Activated B cell treated with CpG ODN at 0.5 μM for 24 hours (primary cell): Measurements from ENCODE around the gene ECT2L. TPM values are rescaled to one million over a fixed set of nuclear protein-coding genes. Genes with fewer than 3 reads are reported as not detected.

Experiments used
- ATAC-seq: fragments of 200-7000 bp; cut with Tn5 transposase; one replicate; pipeline ENCODE4 v1.10.0; 2021; ENCODE audit warnings: low read depth, mild to moderate bottlenecking, moderate library complexity
- CTCF ChIA-PET: fragments of 350-600 bp; sonication (Branson Sonifier 250); formaldehyde crosslinking; loops from one replicate; lab custom pipeline; 2021; ENCODE audit warnings: antibody characterized with exemption; lab: Charles Lee
- POLR2A ChIA-PET: fragments of 350-600 bp; sonication (Branson Sonifier 250); formaldehyde crosslinking; loops from one replicate; lab custom pipeline; 2021; ENCODE audit warnings: antibody characterized with exemption; lab: Charles Lee
- DNase-seq: peaks from one replicate; pipeline ENCODE4 v3.0.0; 2022
- H3K27ac Mint-ChIP-seq: one replicate; pipeline ENCODE4 v1.8.0; 2020; ENCODE audit warnings: mixed read lengths
- H3K27me3 Mint-ChIP-seq: one replicate; pipeline ENCODE4 v1.8.0; 2021; ENCODE audit warnings: mixed read lengths
- H3K36me3 Mint-ChIP-seq: one replicate; pipeline ENCODE4 v1.8.0; 2021; ENCODE audit warnings: low read depth, mixed read lengths
- H3K4me1 Mint-ChIP-seq: one replicate; pipeline ENCODE4 v1.8.0; 2021; ENCODE audit warnings: mixed read lengths
- H3K4me3 Mint-ChIP-seq: one replicate; pipeline ENCODE4 v1.8.0; 2020; ENCODE audit warnings: mild to moderate bottlenecking, mixed read lengths
- H3K9me3 Mint-ChIP-seq: one replicate; pipeline ENCODE4 v1.8.0; 2020; ENCODE audit warnings: mixed read lengths
- intact Hi-C: fragments of 100-400 bp; cut with micrococcal nuclease; formaldehyde crosslinking; loops from one replicate; pipeline ENCODE4 v1.15.1; 2024
- total RNA-seq: library from RNA; stranded (reverse); gene quantifications from 2 replicates; pipeline ENCODE4 v1.2.3, GENCODE V29; 2022
- TF ChIP-seq, protein P1 (sequence below): fragments of 200-600 bp; IDR thresholded peaks from one replicate; pipeline ENCODE4 v1.8.0; 2022; ENCODE audit warnings: antibody characterized with exemption, mild to moderate bottlenecking

The ECT2L gene
- total RNA-seq, 1 donor from 2014 or later = not detected

DNA sequence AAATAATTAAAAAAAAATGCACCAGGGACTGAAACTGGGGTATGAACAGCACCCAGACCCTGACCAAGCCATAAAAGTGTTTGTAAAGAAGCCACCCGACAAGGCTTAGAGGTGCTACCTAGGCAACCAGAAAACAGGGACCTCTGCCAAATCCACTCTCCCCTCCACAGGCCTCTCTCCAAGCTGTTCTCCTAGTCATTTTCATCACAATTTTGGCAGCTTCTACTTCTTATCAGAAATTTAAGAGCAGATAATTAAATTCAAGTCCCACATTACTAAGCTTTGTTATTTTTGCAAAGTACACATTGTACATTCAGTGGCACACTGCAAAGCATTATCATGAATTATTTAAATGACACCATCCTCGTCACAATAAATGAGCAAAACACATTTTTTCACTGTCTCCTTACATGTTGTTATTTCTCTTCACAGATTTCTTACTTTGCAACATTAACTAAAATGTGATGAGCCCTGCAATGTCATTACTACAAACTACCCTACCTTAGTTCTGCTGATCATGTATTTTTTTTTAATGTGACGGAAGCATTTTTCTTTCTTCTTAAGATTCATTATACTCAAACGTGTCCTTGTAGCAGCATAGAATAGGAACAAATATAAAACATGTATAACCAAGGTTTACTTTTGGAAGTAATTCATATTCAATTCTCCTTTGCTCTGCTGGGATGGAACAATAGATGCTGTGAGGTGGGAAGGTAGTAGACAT, 38.1 kb downstream of the ECT2L start:
- DNase-seq (no peak), ATAC-seq (no peak)
- no peak overlapping the region for H3K27ac Mint-ChIP-seq
- CTCF ChIA-PET = no interaction called here
- H3K27me3 Mint-ChIP-seq = no peaks in the 10 kb centered on the region
- POLR2A ChIA-PET = no interaction called here
- intact Hi-C loops = no loop called here
- H3K4me1 Mint-ChIP-seq = no peaks in the 10 kb centered on the region
- no peaks in the 10 kb centered on the region for H3K36me3 Mint-ChIP-seq
- TF ChIP-seq, protein P1, sequence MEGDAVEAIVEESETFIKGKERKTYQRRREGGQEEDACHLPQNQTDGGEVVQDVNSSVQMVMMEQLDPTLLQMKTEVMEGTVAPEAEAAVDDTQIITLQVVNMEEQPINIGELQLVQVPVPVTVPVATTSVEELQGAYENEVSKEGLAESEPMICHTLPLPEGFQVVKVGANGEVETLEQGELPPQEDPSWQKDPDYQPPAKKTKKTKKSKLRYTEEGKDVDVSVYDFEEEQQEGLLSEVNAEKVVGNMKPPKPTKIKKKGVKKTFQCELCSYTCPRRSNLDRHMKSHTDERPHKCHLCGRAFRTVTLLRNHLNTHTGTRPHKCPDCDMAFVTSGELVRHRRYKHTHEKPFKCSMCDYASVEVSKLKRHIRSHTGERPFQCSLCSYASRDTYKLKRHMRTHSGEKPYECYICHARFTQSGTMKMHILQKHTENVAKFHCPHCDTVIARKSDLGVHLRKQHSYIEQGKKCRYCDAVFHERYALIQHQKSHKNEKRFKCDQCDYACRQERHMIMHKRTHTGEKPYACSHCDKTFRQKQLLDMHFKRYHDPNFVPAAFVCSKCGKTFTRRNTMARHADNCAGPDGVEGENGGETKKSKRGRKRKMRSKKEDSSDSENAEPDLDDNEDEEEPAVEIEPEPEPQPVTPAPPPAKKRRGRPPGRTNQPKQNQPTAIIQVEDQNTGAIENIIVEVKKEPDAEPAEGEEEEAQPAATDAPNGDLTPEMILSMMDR = no peak
- H3K9me3 Mint-ChIP-seq = no peaks in the 10 kb centered on the region
- no peak overlapping the region for H3K4me3 Mint-ChIP-seq

DNA sequence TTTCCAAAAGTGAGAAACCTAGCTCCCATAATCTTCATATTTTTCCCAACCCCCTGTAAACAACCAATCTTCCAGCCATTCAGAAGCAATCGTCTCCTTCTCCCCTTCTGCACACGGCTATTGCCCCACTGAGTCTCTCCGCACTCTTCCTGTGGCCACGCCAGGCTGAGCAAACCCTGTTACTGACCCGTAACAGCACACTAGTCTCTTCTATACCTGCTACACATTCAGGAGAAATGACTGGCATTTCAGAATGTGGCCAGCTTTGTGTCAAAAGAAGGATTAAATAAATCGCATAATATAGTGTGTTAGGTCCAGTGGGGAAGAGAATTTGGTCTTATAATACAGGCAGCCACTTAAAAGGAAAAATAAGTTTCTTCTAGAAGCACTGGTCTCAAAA, 41.4 kb downstream of the ECT2L start:
- ATAC-seq (no peak), DNase-seq (no peak)
- H3K27me3 Mint-ChIP-seq = no peaks in the 10 kb centered on the region
- TF ChIP-seq, protein P1 = no peak
- H3K4me3 Mint-ChIP-seq = no peak overlapping the region
- intact Hi-C loops = no loop called here
- no peaks in the 10 kb centered on the region for H3K4me1 Mint-ChIP-seq
- POLR2A ChIA-PET = no interaction called here
- peaks cover 4% of the 10 kb centered on the region for H3K9me3 Mint-ChIP-seq
- no peaks in the 10 kb centered on the region for H3K36me3 Mint-ChIP-seq
- H3K27ac Mint-ChIP-seq = no peak overlapping the region
- CTCF ChIA-PET = no interaction called here

DNA sequence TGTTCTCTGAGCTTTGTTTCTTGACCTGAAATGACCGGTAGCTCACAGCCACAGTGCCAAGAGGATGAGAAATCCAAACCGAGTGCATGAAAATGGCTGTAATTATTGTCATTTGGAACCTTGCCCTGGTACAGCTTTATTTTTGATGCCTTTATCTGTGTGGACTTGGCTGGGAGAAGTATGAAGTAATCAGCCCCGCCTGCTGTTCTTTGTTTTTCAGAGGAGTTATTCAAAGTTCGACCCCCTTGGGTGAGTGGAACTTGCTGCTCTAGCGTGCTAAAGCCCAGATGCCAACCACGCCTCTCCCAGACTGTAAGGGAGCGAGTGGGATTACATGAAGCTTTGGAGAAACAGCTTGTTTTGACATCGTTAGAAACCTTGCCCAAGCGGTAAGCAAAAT, 48.3 kb downstream of the ECT2L start:
- ChIA-PET CTCF (no interaction called here), POLR2A (no interaction called here)
- TF ChIP-seq, protein P1 = no peak
- intact Hi-C loops = no loop called here
- Mint-ChIP-seq H3K4me3 (no peak overlapping the region), H3K9me3 (peaks cover 6% of the 10 kb centered on the region), H3K27ac (no peak overlapping the region), H3K36me3 (no peaks in the 10 kb centered on the region), H3K4me1 (no peaks in the 10 kb centered on the region), H3K27me3 (no peaks in the 10 kb centered on the region)
- no peak for DNase-seq
- no peak for ATAC-seq

DNA sequence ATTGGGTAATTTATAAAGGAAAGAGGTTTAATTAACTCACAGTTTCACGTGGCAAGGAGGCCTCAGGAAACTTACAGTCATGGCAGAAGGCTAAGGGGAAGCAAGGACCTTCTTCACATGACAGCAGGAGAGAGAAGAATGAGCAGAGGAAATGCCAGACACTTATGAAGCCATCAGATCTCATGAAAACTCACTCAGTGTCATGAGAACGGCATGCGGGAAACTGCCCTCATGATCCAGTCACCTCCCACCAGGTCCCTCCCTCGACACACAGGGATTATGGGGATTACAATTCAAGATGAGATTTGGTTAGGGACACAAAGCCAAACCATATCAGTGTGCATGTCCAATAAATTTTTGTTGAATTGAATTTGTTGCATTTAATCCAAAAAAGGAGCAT, 52.0 kb downstream of the ECT2L start:
- intact Hi-C loops = no loop called here
- no peak overlapping the region for H3K4me3 Mint-ChIP-seq
- ChIA-PET CTCF (no interaction called here), POLR2A (interaction anchor here (0.7 kb wide), 1 partner anchor 19 kb away, joined by 7 read pairs; no protein-coding TSS in a partner anchor)
- H3K27me3 Mint-ChIP-seq = no peaks in the 10 kb centered on the region
- ATAC-seq = no peak
- H3K36me3 Mint-ChIP-seq = no peaks in the 10 kb centered on the region
- TF ChIP-seq, protein P1 = no peak
- H3K27ac Mint-ChIP-seq = no peak overlapping the region
- peaks cover 2% of the 10 kb centered on the region for H3K9me3 Mint-ChIP-seq
- DNase-seq = no peak
- no peaks in the 10 kb centered on the region for H3K4me1 Mint-ChIP-seq

DNA sequence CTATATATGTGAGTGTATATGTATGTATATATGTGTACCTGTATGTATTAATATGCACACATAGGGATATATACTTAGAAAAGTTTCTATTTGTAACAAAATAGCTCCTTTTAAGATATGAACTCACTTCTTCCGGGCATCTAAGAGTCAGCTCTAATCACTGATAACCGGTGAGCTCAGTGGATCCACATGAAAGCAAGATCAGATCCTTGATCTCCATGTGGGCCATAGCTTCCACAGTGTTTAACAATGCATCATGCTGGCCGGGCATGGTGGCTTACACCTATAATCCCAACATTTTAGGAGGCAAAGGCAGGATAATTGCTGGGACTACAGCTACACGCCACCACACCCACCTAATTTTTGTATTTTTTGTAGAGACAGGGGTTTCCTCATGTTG, 52.6 kb downstream of the ECT2L start:
- TF ChIP-seq, protein P1 = no peak
- CTCF ChIA-PET = no interaction called here
- no peak for ATAC-seq
- H3K9me3 Mint-ChIP-seq = peaks cover 2% of the 10 kb centered on the region
- H3K36me3 Mint-ChIP-seq = no peaks in the 10 kb centered on the region
- intact Hi-C loops = no loop called here
- POLR2A ChIA-PET = no interaction called here
- no peak overlapping the region for H3K4me3 Mint-ChIP-seq
- DNase-seq = no peak
- no peaks in the 10 kb centered on the region for H3K4me1 Mint-ChIP-seq
- no peaks in the 10 kb centered on the region for H3K27me3 Mint-ChIP-seq
- no peak overlapping the region for H3K27ac Mint-ChIP-seq
